SK-N-SH treated with all-trans-retinoic acid at 6 μM for 48 hours (cell line): ENCODE data around the gene PDF.

Experiments used
- ARNTL ChIP-seq: fragments of 450-650 bp; formaldehyde crosslinking; IDR thresholded peaks from 2 replicates; pipeline ENCODE4 v1.5.0; 2020; ENCODE audit warnings: low read depth, mild to moderate bottlenecking, moderate library complexity, borderline replicate concordance
- ESRRG ChIP-seq: fragments of 250-450 bp; sonication (Bioruptor Pico); IDR thresholded peaks from 2 replicates; pipeline ENCODE4 v1.6.1; 2021; ENCODE audit warnings: mild to moderate bottlenecking
- OSR1 ChIP-seq: fragments of 250-450 bp; sonication (Bioruptor Pico); IDR thresholded peaks from 2 replicates; pipeline ENCODE4 v1.8.0; 2022; ENCODE audit warnings: moderate library complexity, mild to moderate bottlenecking, inconsistent platforms
- RARB ChIP-seq: fragments of 250-450 bp; sonication (Bioruptor Pico); IDR thresholded peaks from 2 replicates; pipeline ENCODE4 v1.8.0; 2021; ENCODE audit warnings: mild to moderate bottlenecking, moderate library complexity
- ZNF565 ChIP-seq: fragments of 450-650 bp; formaldehyde crosslinking; conservative IDR thresholded peaks from 2 replicates; pipeline ENCODE4 v1.5.0; 2020; ENCODE audit warnings: low read depth, mild to moderate bottlenecking, moderate library complexity
- TF ChIP-seq, protein P1 (sequence below): fragments of 250-450 bp; sonication (Bioruptor Pico); IDR thresholded peaks from 2 replicates; pipeline ENCODE4 v1.8.0; 2020; ENCODE audit warnings: mild to moderate bottlenecking, moderate library complexity, borderline replicate concordance
- TF ChIP-seq, protein P2 (sequence below): fragments of 250-450 bp; sonication (Bioruptor Pico); IDR thresholded peaks from 2 replicates; pipeline ENCODE4 v1.5.1; 2021; ENCODE audit warnings: mild to moderate bottlenecking, moderate library complexity

DNA sequence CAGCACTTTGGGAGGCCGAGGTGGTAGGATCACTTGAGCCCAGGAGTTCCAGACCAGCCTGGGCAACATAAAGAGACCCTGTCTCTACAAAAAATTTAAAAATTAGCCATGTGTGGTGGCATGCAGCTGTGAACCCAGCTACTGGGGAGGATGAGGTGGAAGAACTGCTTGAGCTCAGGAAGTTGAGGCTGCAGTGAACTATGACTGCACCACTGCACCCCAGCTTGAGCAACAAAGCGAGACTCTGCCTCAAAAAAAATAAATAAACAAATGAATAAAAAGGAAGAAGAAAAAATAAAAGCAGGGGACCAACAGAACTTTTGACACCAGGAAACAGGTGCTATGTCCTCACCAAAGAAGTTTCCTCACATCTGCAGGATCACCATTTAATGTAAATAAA is 41.2 kb upstream of the PDF start:
- no peak for TF ChIP-seq RARB
- TF ChIP-seq, protein P1, sequence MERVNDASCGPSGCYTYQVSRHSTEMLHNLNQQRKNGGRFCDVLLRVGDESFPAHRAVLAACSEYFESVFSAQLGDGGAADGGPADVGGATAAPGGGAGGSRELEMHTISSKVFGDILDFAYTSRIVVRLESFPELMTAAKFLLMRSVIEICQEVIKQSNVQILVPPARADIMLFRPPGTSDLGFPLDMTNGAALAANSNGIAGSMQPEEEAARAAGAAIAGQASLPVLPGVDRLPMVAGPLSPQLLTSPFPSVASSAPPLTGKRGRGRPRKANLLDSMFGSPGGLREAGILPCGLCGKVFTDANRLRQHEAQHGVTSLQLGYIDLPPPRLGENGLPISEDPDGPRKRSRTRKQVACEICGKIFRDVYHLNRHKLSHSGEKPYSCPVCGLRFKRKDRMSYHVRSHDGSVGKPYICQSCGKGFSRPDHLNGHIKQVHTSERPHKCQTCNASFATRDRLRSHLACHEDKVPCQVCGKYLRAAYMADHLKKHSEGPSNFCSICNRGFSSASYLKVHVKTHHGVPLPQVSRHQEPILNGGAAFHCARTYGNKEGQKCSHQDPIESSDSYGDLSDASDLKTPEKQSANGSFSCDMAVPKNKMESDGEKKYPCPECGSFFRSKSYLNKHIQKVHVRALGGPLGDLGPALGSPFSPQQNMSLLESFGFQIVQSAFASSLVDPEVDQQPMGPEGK (CRISPR knock-in tag): no peak
- TF ChIP-seq ARNTL: no peak
- no peak for TF ChIP-seq ZNF565 (CRISPR knock-in tag)
- no peak for TF ChIP-seq ESRRG (CRISPR knock-in tag)
- TF ChIP-seq, protein P2, sequence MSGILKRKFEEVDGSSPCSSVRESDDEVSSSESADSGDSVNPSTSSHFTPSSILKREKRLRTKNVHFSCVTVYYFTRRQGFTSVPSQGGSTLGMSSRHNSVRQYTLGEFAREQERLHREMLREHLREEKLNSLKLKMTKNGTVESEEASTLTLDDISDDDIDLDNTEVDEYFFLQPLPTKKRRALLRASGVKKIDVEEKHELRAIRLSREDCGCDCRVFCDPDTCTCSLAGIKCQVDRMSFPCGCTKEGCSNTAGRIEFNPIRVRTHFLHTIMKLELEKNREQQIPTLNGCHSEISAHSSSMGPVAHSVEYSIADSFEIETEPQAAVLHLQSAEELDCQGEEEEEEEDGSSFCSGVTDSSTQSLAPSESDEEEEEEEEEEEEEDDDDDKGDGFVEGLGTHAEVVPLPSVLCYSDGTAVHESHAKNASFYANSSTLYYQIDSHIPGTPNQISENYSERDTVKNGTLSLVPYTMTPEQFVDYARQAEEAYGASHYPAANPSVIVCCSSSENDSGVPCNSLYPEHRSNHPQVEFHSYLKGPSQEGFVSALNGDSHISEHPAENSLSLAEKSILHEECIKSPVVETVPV: no peak
- no peak for TF ChIP-seq OSR1 (CRISPR knock-in tag)
